Lower leg skin (tissue), 3 donors: ENCODE measurements around the gene TRAPPC12.

Source experiments
- CTCF ChIP-seq, 3 donors: fragments of 450-650 bp; IDR thresholded peaks; one replicate each; pipeline ENCODE4 v1.5.1; 2016; ENCODE audit warnings: antibody characterized with exemption in 3 of 3, mild to moderate bottlenecking in 3 of 3, moderate library complexity in 2 of 3
- POLR2A ChIP-seq, 2 donors: fragments of 450-650 bp; IDR thresholded peaks; one replicate each; pipeline ENCODE4 v1.6.1; 2016 to 2017; ENCODE audit warnings: antibody characterized with exemption in 2 of 2, mild to moderate bottlenecking in 1 of 2, moderate library complexity in 1 of 2

DNA sequence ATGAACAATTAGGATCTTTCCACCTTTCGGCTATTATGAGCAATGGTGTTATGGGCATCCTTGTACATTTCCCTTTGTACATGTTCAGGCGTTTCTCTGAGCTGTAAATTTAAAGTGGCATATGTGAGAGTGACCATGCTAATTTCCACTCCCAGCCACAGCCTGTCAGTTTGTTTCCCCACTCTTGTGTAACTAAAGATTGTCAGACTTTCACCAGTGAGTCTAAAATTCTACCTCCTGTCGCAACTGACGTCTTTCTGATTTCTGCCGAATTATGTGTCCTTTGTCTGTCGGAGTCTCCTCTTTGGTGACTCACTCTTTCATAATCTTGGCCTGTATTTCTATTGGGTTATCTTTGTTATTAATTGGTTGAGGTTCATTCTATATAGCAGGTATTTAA, 50.7 kb downstream of the TRAPPC12 start:
- no peak for TF ChIP-seq POLR2A (IDR thresholded peaks at IDR 0.05)
- TF ChIP-seq CTCF (IDR thresholded peaks at IDR 0.05): no peak
